Subcutaneous adipose tissue (tissue), 4 donors: ENCODE results near the gene SLC38A5. TPM values are rescaled to one million over a fixed set of nuclear protein-coding genes. Genes with fewer than 3 reads are reported as not detected.

Source experiments
- CTCF ChIP-seq: fragments of 450-650 bp; IDR thresholded peaks from one replicate; pipeline ENCODE4 v1.5.1; 2016; ENCODE audit warnings: low read depth, mild to moderate bottlenecking, control low read depth, antibody characterized with exemption, moderate library complexity
- total RNA-seq, 4 donors: library from RNA; depleted of rRNA; stranded (reverse); fragments of >200 nt; gene quantifications; one replicate each; pipeline ENCODE4 v1.1.0, GENCODE V29; 2016

The SLC38A5 gene
- total RNA-seq, 4 donors from 2014 or later = 1.3 to 3.2 (median 1.5) TPM; not detected in 1

GRCh38 chrX:48480142-48480541 lies 10.1 kb upstream of the SLC38A5 start:
- TF ChIP-seq CTCF = no peak

- TF ChIP-seq CTCF = no peak
These were observed 8.7 kb upstream of the SLC38A5 start for GRCh38 chrX:48478806-48479205.

GRCh38 chrX:48477960-48478755 lies 8.1 kb upstream of the SLC38A5 start:
- TF ChIP-seq CTCF = no peak

GRCh38 chrX:48476919-48477318 lies 6.9 kb upstream of the SLC38A5 start:
- no peak for TF ChIP-seq CTCF

GRCh38 chrX:48475774-48476577 lies 5.9 kb upstream of the SLC38A5 start, which contains the start of gene FTSJ1:
TSS of gene FTSJ1 (plus strand) at chrX:48476199. CDS start at chrX:48478048, 1,849 bp downstream.
- no peak for TF ChIP-seq CTCF

- no peak for TF ChIP-seq CTCF
These were observed 5.2 kb upstream of the SLC38A5 start for GRCh38 chrX:48475296-48475695.

- no peak for TF ChIP-seq CTCF
These were observed 4.5 kb upstream of the SLC38A5 start for GRCh38 chrX:48474581-48474980.
